Activated CD8-positive, alpha-beta memory T cell treated with anti-CD3 and anti-CD28 coated beads, Interleukin-2, amount 50 U/mL, for 24 hours (primary cell): Measurements from ENCODE around the gene MRPL20.

Experiments used
- DNase-seq: peaks from one replicate; pipeline ENCODE4 v3.0.0-alpha.2; 2020; ENCODE audit errors: extremely low read depth

Gene MRPL20

GRCh38 chr1:1361233-1361981 is 45.7 kb downstream of the MRPL20 start:
- DNase-seq: no peak

GRCh38 chr1:1360506-1361169 is 46.5 kb downstream of the MRPL20 start:
- no peak for DNase-seq

- no peak for DNase-seq
Observed at GRCh38 chr1:1359664-1360468, 47.2 kb downstream of the MRPL20 start.

GRCh38 chr1:1359308-1359663 is 47.8 kb downstream of the MRPL20 start:
- DNase-seq: no peak

GRCh38 chr1:1358433-1359271 is 48.4 kb downstream of the MRPL20 start, which contains the start of gene MXRA8:
Gene MXRA8, minus strand, starts transcription at chr1:1358555. Its CDS starts 51 bp downstream, at chr1:1358504.
- no peak for DNase-seq

- no peak for DNase-seq
Observed at GRCh38 chr1:1357871-1358432, 49.1 kb downstream of the MRPL20 start.

- no peak for DNase-seq
Observed at GRCh38 chr1:1356796-1357401, 50.2 kb downstream of the MRPL20 start.

GRCh38 chr1:1356166-1356795 is 50.8 kb downstream of the MRPL20 start:
- no peak for DNase-seq

GRCh38 chr1:1355416-1355815 is 51.7 kb downstream of the MRPL20 start:
- DNase-seq: no peak

- no peak for DNase-seq
Observed at GRCh38 chr1:1354271-1355247, 52.5 kb downstream of the MRPL20 start.

GRCh38 chr1:1353389-1354151 is 53.5 kb downstream of the MRPL20 start:
- DNase-seq: no peak

- DNase-seq: no peak
Observed at GRCh38 chr1:1352786-1353388, 54.2 kb downstream of the MRPL20 start.
